ENCODE results near the gene IGSF9.

Gene IGSF9

GRCh38 chr1:159974350-159974965 lies 29.0 kb upstream of the IGSF9 start:
- no peak for DNase-seq (ENCODE audit: low read depth)
- TF ChIP-seq CTCF (IDR thresholded peaks at IDR 0.05; ENCODE audit: control insufficient read depth, extremely low read depth, insufficient read depth): no peak
- H3K4me3 ChIP-seq (ENCODE audit: low read depth, low read length): no peak overlapping the region

- no peak overlapping the region for H3K4me3 ChIP-seq (ENCODE audit: low read depth, low read length)
- no peak for DNase-seq (ENCODE audit: low read depth)
- no peak for TF ChIP-seq CTCF (IDR thresholded peaks at IDR 0.05; ENCODE audit: control insufficient read depth, extremely low read depth, insufficient read depth)
Measured at GRCh38 chr1:159973350-159973940, 28.0 kb upstream of the IGSF9 start.

- TF ChIP-seq CTCF (IDR thresholded peaks at IDR 0.05; ENCODE audit: control insufficient read depth, extremely low read depth, insufficient read depth): no peak
- H3K4me3 ChIP-seq (ENCODE audit: low read depth, low read length): no peak overlapping the region
- no peak for DNase-seq (ENCODE audit: low read depth)
Measured at GRCh38 chr1:159972443-159973205, 27.2 kb upstream of the IGSF9 start.

GRCh38 chr1:159970932-159971342 lies 25.5 kb upstream of the IGSF9 start:
- TF ChIP-seq CTCF (IDR thresholded peaks at IDR 0.05; ENCODE audit: control insufficient read depth, extremely low read depth, insufficient read depth): no peak
- no peak for DNase-seq (ENCODE audit: low read depth)
- H3K4me3 ChIP-seq (ENCODE audit: low read depth, low read length): no peak overlapping the region

GRCh38 chr1:159968901-159969300 lies 23.5 kb upstream of the IGSF9 start:
- no peak for TF ChIP-seq CTCF (IDR thresholded peaks at IDR 0.05; ENCODE audit: control insufficient read depth, extremely low read depth, insufficient read depth)
- no peak for DNase-seq (ENCODE audit: low read depth)
- H3K4me3 ChIP-seq (ENCODE audit: low read depth, low read length): no peak overlapping the region

GRCh38 chr1:159965263-159965662 lies 19.9 kb upstream of the IGSF9 start:
- no peak for TF ChIP-seq CTCF (IDR thresholded peaks at IDR 0.05; ENCODE audit: control insufficient read depth, extremely low read depth, insufficient read depth)
- DNase-seq (ENCODE audit: low read depth): no peak
- no peak overlapping the region for H3K4me3 ChIP-seq (ENCODE audit: low read depth, low read length)
